Upper lobe of left lung (tissue), 6 donors: Measurements from ENCODE around the gene DPP4. TPM values are rescaled to one million over a fixed set of nuclear protein-coding genes. Genes with fewer than 3 reads are reported as not detected.

ENCODE experiments used
- ATAC-seq, 2 donors: fragments of 200-7000 bp; cut with Tn5 transposase; one replicate each; pipeline ENCODE4 v1.9.1; 2022; ENCODE audit warnings: mild to moderate bottlenecking in 2 of 2, moderate library complexity in 2 of 2; ENCODE audit not compliant: low FRiP score in 2 of 2
- DNase-seq, 2 donors: peaks; one replicate each; pipeline ENCODE4 v3.0.0-alpha.2; 2019 to 2020
- H3K27ac ChIP-seq, 4 donors: fragments of 200-600 bp; sonication (generic); one replicate each; pipeline ENCODE4 v1.5.1; 2016 to 2019
- H3K27me3 ChIP-seq, 4 donors: fragments of 200-600 bp; sonication (generic); one replicate each; pipeline ENCODE4 v1.5.1; 2017 to 2019
- H3K36me3 ChIP-seq, 4 donors: fragments of 200-600 bp; sonication (generic); one replicate each; pipeline ENCODE4 v1.5.1; 2016 to 2019
- H3K4me1 ChIP-seq, 4 donors: fragments of 200-600 bp; sonication (generic); one replicate each; pipeline ENCODE4 v1.5.1; 2018 to 2019
- H3K4me3 ChIP-seq, 4 donors: fragments of 200-600 bp; sonication (generic); one replicate each; pipeline ENCODE4 v1.5.1; 2017 to 2019; ENCODE audit warnings: mild to moderate bottlenecking in 2 of 4, moderate library complexity in 1 of 4
- H3K9me3 ChIP-seq, 4 donors: fragments of 200-600 bp; sonication (generic); one replicate each; pipeline ENCODE4 v1.5.1; 2018 to 2019
- CTCF ChIP-seq, 6 experiments: fragments of 450-650 bp in 4 of 6; fragments of 200-600 bp in 2 of 6; sonication (generic) in 2 of 6; IDR thresholded peaks; one replicate each; pipeline ENCODE4 v1.5.1; 2016 to 2019; ENCODE audit warnings: antibody characterized with exemption in 6 of 6
- EP300 ChIP-seq, 4 donors: sonication (generic); formaldehyde crosslinking; IDR thresholded peaks; one replicate each; pipeline ENCODE4 v1.5.1; 2017; ENCODE audit warnings: antibody characterized with exemption in 4 of 4, control low read depth in 2 of 4
- POLR2A ChIP-seq, 4 donors: fragments of 450-650 bp; IDR thresholded peaks; one replicate each; pipeline ENCODE4 v1.5.1; 2016 to 2017; ENCODE audit warnings: antibody characterized with exemption in 4 of 4, mild to moderate bottlenecking in 2 of 4
- POLR2AphosphoS5 ChIP-seq, 2 donors: sonication (generic); formaldehyde crosslinking; IDR thresholded peaks; one replicate each; pipeline ENCODE4 v1.5.1; 2017; ENCODE audit warnings: antibody characterized with exemption in 2 of 2
- WGBS, 2 donors: methylation state at CpG; one replicate each; pipeline ENCODE4 v1.1.5; 2017 to 2018; 5-methylcytosine and 5-hydroxymethylcytosine counted together
- total RNA-seq, 6 donors: library from RNA; depleted of rRNA in 4 of 6; stranded (reverse); fragments of >200 nt in 4 of 6; gene quantifications; one replicate each; pipeline versions ENCODE4 v1.1.0 to v1.2.1, GENCODE V29; 2016 to 2021
- donor health status: DM: no; HTN: no; CAD: no; lungs with moderate emphysema.
- donor health status: DM: no; HTN: yes; CAD: no; lungs with severe emphysema.

The DPP4 gene
- total RNA-seq, 6 donors from 2014 or later = 16.4 to 77.3 (median 27.5) TPM

DNA sequence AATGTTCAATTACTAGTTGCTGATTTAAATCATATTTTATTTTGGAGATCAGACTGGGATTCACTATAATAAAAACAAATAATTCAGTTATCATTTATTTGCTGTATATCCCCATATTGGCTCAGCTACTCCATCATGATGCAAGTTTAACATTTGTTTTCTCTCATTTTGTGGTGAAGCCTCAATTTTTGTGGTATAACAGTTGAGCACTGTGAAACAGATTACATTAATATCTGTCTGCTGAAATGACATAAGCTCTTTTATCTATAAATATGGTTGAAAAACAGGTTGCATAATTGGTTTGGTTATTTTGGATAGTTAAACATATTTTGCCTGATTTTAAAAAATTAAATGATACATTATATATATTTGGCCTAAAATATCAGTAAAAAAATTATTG is 67.7 kb downstream of the DPP4 start:
- DNase-seq (no peak), ATAC-seq (no peak)
- Histone ChIP-seq H3K27me3 (no peaks in the 10 kb centered on the region), H3K27ac (no peak overlapping the region), H3K4me3 (no peak overlapping the region), H3K36me3 (no peaks in the 10 kb centered on the region), H3K4me1 (no peaks in the 10 kb centered on the region), H3K9me3 (no peaks in the 10 kb centered on the region)
- TF ChIP-seq CTCF (IDR thresholded peaks at IDR 0.05) = no peak
- TF ChIP-seq EP300 (IDR thresholded peaks at IDR 0.05) = no peak
- TF ChIP-seq POLR2A (IDR thresholded peaks at IDR 0.05) = no peak
- no peak for TF ChIP-seq POLR2AphosphoS5 (IDR thresholded peaks at IDR 0.05)

GRCh38 chr2:162004031-162004430 is 70.0 kb downstream of the DPP4 start:
- WGBS, 2 donors = 61% methylated on average over 3 of the region's 3 CpGs
- Histone ChIP-seq H3K27ac (no peak overlapping the region), H3K4me1 (no peaks in the 10 kb centered on the region), H3K27me3 (no peaks in the 10 kb centered on the region), H3K9me3 (no peaks in the 10 kb centered on the region), H3K4me3 (no peak overlapping the region), H3K36me3 (peaks cover 0 to 4% (median 0%) of the 10 kb centered on the region in 4 donors)
- no peak for DNase-seq
- ATAC-seq = no peak
- TF ChIP-seq POLR2A (IDR thresholded peaks at IDR 0.05) = no peak
- no peak for TF ChIP-seq CTCF (IDR thresholded peaks at IDR 0.05)
- no peak for TF ChIP-seq POLR2AphosphoS5 (IDR thresholded peaks at IDR 0.05)
- no peak for TF ChIP-seq EP300 (IDR thresholded peaks at IDR 0.05)

DNA sequence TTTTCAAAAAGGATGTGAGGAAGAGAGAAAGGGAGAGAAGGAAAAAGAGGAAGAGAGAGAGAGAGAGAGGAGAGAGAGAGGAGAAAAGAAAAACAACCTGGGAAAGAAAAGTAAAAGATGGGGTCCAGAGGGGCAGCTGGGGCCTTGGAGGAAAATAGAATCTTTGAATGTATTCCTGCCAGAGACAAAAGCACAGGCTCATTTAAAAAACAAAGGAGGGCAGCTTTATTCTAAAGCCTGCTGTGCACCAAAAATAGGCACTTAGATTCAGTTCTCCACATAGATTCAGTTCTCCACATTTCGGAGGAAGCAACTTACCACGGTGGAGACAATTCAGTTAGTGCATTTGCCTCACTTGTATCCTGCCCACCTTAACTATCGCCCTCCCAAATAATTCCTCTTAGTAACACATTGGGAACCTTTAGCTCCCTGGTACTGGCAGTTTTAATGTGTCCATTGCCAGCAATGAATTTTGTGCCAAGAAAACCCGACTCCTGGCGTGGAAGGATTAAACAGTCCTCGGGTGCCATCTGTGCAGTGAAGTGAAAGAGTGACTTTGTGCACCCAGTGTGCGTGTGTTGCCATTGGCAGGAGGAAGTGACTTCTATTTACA is 71.3 kb downstream of the DPP4 start:
- TF ChIP-seq POLR2A (IDR thresholded peaks at IDR 0.05) = no peak
- no peak for TF ChIP-seq POLR2AphosphoS5 (IDR thresholded peaks at IDR 0.05)
- TF ChIP-seq EP300 (IDR thresholded peaks at IDR 0.05) = no peak
- no peak for TF ChIP-seq CTCF (IDR thresholded peaks at IDR 0.05)
- Histone ChIP-seq H3K4me1 (no peaks in the 10 kb centered on the region), H3K4me3 (no peak overlapping the region), H3K9me3 (no peaks in the 10 kb centered on the region), H3K27me3 (no peaks in the 10 kb centered on the region), H3K27ac (no peak overlapping the region), H3K36me3 (peaks cover 0 to 5% (median 0%) of the 10 kb centered on the region in 4 donors)
- WGBS, 2 donors = 72 to 83% methylated on average over 7 of the region's 7 CpGs
- DNase-seq (no peak), ATAC-seq (no peak)

GRCh38 chr2:162000431-162000830 is 73.6 kb downstream of the DPP4 start:
- H3K27me3 ChIP-seq = no peaks in the 10 kb centered on the region
- H3K36me3 ChIP-seq = peaks cover 0 to 5% (median 0%) of the 10 kb centered on the region in 4 donors
- H3K27ac ChIP-seq = no peak overlapping the region
- H3K4me1 ChIP-seq = no peaks in the 10 kb centered on the region
- DNase-seq (no peak), ATAC-seq (no peak)
- no peak overlapping the region for H3K4me3 ChIP-seq
- 65 to 85% methylated on average over 1 of the region's 1 CpG for WGBS, 2 donors
- no peak for TF ChIP-seq POLR2A (IDR thresholded peaks at IDR 0.05)
- TF ChIP-seq EP300 (IDR thresholded peaks at IDR 0.05) = no peak
- no peak for TF ChIP-seq POLR2AphosphoS5 (IDR thresholded peaks at IDR 0.05)
- TF ChIP-seq CTCF (IDR thresholded peaks at IDR 0.05) = no peak
- no peaks in the 10 kb centered on the region for H3K9me3 ChIP-seq

- no peaks in the 10 kb centered on the region for H3K4me1 ChIP-seq
- H3K27ac ChIP-seq = no peak overlapping the region
- no peaks in the 10 kb centered on the region for H3K27me3 ChIP-seq
- H3K4me3 ChIP-seq = no peak overlapping the region
- peaks cover 0 to 5% (median 0%) of the 10 kb centered on the region in 4 donors for H3K36me3 ChIP-seq
- no peaks in the 10 kb centered on the region for H3K9me3 ChIP-seq
- no peak for TF ChIP-seq POLR2AphosphoS5 (IDR thresholded peaks at IDR 0.05)
- no peak for TF ChIP-seq EP300 (IDR thresholded peaks at IDR 0.05)
- no peak for TF ChIP-seq POLR2A (IDR thresholded peaks at IDR 0.05)
- TF ChIP-seq CTCF (IDR thresholded peaks at IDR 0.05) = no peak
- WGBS, 2 donors = 64 to 73% methylated on average over 6 of the region's 6 CpGs
- DNase-seq = no peak
- ATAC-seq = no peak
Observed at GRCh38 chr2:161999321-161999720, 74.7 kb downstream of the DPP4 start.
